HL-60 (cell line): ENCODE data around the gene ST6GALNAC6.

Source experiments
- GABPA ChIP-seq: IDR thresholded peaks from 2 replicates; pipeline ENCODE4 v1.6.1; 2012; ENCODE audit warnings: low read depth
- POLR2AphosphoS5 ChIP-seq: IDR thresholded peaks from 2 replicates; pipeline ENCODE4 v1.6.1; 2012; ENCODE audit warnings: low read depth
- SPI1 ChIP-seq: IDR thresholded peaks from 2 replicates; pipeline ENCODE4 v1.6.1; 2012; ENCODE audit warnings: low read depth, mild to moderate bottlenecking, borderline replicate concordance
- TF ChIP-seq, protein P1 (sequence below): IDR thresholded peaks from one replicate; pipeline ENCODE4 v1.5.1; 2011; ENCODE audit warnings: low read length, control low read depth, inconsistent platforms; ENCODE audit not compliant: insufficient read depth

DNA sequence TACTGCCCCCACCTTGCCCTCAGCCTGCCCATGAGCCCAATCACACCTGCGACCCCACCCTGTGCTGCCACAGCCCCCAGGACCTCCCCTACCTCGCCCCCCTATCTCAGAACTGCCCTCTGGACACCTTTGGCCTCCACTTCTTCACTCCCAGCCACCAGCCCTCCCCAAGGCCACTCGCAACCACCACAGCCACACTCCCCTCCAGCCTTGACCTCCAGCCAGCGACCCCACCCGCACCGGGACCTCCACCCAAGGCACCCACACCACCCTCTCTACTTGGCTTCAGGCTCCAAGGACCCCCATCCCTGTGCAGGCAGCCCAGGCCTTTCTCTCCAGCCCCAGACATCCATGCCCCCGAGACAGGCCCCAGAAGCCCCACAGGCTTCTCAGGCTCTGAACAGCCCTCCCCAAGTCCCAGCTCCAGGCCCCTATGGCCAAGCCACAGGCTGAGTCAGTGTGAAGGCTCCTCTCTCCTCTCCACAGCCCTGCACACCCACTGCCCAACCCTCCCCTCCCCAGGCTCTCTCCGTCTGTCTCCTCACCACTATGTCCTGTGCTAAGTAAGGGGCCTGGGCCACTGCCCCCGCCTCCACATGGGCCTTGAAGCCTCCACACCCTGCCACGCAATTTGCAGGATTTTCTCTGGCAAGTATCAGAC, 24.0 kb downstream of the ST6GALNAC6 start:
- TF ChIP-seq, protein P1, sequence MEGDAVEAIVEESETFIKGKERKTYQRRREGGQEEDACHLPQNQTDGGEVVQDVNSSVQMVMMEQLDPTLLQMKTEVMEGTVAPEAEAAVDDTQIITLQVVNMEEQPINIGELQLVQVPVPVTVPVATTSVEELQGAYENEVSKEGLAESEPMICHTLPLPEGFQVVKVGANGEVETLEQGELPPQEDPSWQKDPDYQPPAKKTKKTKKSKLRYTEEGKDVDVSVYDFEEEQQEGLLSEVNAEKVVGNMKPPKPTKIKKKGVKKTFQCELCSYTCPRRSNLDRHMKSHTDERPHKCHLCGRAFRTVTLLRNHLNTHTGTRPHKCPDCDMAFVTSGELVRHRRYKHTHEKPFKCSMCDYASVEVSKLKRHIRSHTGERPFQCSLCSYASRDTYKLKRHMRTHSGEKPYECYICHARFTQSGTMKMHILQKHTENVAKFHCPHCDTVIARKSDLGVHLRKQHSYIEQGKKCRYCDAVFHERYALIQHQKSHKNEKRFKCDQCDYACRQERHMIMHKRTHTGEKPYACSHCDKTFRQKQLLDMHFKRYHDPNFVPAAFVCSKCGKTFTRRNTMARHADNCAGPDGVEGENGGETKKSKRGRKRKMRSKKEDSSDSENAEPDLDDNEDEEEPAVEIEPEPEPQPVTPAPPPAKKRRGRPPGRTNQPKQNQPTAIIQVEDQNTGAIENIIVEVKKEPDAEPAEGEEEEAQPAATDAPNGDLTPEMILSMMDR = no peak
- no peak for TF ChIP-seq GABPA
- TF ChIP-seq POLR2AphosphoS5 = no peak
- no peak for TF ChIP-seq SPI1
